ENCODE data around the gene FOXI1.
A peak's percentile ranks its signal among the peaks of the same experiment; 100 is the strongest.

The FOXI1 gene

DNA sequence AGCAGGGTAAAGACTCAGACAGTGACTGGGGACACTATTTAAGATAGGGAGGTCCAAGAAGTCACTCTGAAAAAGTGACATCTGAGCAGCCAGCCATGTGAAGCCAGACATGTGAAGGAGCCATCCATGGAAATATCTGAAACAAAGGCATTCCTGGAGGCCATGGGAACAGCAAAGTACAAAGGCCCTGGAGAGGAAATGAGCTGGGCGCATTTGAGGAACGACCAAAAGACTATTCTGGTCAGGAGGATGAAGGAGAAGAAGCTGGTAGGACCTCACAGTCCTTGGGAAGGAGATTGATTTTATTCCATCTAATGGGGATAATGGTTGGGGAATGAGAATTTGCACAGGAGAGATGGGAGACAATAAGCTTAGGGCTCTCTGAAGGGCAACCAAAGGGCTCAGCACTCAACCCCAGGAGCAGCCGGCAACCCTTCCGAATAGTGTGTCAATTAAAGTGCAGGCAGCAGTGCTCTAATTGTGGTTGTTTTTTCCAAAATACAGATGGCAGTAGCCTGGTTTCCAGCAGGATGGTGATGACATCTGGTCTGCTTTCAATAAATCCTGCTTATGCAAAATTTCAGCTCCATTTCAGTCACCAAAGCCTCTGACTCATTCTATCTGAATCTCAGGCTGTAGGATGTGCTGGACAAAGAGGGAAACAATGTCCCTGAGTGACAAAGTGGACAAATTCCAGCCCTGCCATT, 26.7 kb downstream of the FOXI1 start:
- no peak for DNase-seq

DNA sequence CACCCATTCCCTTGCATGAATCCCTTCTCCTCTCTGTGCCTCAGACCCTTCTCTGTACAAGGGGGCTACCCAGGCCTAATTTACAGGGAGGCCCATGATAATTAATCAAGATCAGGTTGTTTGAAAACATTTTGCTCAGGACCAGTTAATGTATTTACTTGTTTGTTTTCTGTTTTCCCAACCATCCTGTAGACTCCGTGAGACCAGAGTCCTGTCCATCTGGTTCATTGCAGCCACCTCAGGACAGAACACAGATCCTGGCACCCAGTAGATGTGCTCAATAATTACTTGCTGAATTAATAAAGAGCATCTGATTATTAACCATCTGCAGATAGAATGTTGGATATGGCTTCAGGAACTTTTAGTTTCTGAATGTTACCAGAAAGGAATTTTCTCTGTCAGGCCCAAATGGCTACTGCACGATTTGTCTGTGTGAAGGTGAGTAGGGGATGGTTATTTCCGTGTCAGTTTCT, 27.3 kb downstream of the FOXI1 start:
- no peak for DNase-seq

DNA sequence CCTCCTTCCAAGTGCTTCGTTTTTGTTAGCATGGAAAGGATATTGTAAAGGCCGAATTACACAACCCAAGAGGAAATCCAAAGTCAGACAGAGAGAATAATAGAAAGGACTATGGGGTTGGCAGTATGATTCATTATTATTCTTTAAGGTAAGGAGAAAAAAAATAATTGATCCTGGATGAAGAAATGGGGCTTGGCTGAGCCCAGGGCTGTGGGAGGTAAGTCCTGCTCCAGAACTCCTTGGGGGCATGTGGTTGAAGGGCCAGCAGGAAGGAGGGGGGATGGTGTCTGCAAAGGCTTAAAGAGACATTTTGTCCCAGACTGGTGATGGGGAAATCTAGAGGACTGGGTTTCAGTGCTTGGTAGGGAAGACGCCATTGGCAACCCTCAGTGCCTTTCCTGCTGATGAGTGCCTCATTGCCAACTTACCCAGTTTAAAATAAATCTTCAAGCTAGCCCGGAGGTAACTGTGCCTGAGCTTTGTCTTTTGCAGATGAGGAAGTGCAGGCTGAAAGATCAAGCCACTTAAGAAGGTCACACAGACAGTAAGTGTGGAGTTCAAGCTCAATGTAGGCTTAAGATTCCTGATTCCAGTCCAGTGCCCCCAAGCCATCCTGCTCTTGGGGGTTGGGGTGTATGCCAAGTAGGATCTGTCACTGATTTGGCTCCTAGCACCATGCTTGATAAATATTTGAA, 30.2 kb downstream of the FOXI1 start:
- no peak for DNase-seq

DNA sequence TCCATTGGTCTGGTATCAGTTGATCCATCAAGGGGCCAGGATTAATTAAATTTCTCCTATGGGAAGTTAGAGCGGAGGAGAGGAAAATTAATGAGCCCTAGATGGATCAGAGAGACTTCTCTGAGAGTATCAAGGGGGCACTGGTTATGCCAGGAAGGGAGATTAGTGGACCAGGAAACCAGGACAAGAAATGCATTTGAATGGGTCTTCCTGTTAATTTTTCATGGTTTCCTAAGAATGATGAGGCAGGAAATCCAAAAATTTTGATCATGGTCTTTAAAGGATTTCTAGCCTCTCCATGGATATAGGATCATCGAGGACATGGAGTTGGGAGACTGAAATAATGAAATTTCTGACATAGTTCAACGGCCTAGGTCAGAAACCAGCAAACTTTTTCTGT, 30.8 kb downstream of the FOXI1 start:
- no peak for DNase-seq

DNA sequence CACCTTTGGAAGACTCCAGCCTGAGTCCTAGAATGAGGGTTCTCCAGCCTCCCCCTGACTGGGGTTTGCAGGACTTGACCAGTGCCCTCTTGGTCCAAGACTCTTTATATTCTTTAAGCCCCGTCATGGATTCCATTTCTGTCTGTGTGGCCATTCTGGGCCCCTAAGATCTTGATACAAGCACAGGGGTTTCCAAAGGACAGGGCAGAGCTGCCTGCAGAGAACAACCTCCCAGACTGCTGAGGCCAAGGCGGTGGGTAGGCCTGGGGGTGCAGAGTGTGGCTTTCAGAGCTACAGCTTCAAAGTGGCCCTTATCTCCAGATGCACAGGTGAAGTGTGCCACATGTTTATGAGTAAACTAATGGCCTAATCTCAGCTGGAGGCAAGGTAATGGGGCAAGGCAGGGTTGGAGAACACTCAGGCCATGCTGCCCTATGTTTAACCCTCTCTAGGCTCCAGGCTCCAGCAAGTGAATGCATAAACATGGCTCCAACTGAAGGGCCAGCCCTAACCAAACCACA, 32.1 kb downstream of the FOXI1 start:
- DNase-seq: no peak

DNA sequence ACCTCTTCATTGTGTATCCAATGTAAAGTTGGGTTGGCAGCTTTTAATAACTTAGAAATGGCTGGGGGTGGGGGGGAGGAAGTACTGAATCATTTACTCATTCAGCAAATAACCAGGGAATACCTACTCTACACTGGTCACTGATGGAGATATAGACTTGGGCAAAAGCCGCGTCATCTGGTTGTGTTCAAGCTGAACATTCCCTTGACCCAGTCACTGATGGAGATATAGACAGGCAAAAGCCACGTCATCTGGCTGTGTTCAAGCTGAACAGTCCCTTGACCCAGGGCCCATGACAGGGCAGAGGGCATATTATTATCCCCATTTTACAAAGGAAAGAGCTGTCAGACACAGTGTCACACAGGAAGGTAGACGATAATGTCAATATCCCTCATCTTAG, 32.6 kb downstream of the FOXI1 start:
- DNase-seq: no peak

DNA sequence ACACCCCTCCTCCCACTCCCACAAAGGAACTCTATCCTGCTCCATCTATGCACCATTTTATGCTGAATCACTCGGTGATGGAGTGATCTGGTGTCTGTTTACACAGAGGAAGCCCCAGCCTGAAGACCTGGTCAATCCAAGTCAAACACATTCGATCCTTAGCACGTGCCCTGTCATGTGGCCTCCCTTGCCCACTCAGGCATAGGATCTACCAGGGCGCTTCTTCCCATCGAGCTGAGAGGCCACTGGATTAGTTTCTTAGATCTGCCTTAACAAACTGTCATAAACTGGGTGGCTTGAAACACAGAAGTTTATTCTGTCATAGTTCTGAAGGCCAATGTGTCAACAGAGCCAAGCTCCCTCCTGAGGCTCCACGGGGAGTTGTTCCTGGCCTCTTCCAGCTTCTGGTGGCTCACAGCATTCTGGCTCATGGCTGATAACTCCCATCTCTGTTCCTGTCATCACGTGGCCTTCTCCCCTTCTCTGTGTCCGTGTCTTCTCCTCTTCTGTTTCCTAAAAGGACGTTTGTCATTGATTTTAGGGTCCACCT, 34.2 kb downstream of the FOXI1 start:
- DNase-seq: no peak

DNA sequence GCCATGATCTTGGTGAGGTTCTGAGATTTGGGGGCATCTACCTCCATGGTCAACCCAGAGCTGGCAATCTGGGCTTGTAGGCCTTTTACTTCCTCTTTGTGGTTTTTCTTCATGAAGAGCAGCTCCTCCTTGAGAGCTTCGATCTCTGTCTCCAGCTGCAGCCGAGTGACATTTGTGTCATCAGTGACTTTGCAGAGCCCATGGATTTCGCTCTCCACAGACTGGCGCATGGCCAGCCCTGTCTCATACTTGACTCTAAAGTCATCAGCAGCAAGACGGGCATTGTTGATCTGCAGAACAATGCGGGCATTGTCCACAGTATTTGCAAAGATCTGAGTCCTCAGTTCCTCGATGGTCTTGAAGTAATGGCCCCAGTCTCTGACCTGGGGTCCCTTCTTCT, 35.5 kb downstream of the FOXI1 start:
- peak; percentile 17 to 44 for DNase-seq

DNA sequence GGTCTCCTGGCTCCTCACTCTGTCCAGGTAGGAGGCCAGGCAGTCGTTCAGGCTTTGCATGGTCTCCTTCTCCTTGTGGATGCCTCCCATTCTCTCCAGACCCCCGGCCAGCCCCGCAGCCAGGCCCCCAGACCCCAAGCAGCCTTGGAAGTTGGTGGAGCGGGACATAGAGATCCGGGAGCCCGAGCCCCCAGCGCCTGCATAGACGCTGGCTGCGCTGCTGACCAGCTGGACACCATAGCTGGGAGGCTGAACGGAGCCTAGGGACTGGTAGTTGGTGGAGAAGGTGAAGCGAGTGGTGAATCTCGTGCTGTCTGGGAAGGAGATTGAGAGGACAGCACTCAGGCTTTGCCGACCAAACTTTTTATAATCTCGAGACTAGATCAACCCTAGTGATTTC, 35.9 kb downstream of the FOXI1 start:
- no peak for DNase-seq

DNA sequence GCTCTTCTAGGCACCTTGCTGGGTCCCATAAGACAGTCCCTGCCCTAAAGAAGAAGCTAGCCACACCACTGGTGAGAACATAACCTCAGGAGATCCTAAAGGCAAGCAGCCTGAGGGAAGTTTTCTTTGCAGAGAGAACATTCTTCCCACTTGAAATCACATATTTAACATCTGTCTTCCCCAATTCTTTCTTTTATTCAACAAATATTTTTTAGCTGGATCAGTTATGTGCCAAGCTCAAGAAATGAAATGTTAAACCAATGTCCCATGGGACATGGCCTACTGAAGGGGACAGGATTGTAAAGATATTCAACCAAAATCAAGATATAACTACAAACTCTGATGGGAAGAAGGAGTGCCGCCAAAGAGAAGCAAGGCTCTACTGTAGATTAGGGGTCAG, 36.5 kb downstream of the FOXI1 start:
- no peak for DNase-seq

DNA sequence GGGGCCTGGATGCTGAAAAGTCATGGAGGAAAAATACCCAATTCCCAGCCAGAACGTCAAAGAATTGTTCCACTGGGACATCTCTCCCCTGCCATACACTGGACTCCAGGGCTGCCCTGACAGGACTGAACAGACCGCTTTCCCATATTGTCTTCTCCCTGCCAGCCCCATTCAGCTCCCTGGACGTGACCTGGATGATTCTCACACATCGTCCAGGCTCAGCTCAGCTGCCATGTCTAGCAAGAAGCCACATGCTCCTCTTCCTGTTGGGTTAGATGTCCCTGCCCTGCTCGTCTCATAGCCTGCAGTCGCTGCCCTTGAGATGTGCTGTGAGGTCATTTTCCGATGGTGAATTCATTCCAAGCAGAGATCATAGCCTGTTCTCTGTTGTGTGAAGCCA, 37.4 kb downstream of the FOXI1 start:
- DNase-seq: no peak

DNA sequence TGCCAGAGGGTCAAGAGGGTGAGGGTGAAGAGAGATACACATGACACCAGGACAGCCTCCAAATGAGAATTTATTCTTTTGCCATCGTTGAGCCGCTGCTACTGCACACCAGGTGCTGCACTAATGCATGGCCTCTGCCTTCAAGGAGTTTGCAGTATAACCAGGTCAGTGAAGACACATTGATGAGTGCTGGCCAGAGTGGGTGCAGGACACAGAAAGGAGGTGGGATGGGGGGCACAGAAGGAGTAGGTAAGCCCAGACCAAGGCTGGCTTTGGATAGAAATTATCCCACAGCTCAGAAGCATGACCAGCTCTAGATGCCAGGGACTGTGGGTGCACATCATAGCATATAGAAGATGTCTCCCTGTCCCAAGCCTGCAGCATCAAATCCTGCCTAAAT, 38.0 kb downstream of the FOXI1 start:
- no peak for DNase-seq

DNA sequence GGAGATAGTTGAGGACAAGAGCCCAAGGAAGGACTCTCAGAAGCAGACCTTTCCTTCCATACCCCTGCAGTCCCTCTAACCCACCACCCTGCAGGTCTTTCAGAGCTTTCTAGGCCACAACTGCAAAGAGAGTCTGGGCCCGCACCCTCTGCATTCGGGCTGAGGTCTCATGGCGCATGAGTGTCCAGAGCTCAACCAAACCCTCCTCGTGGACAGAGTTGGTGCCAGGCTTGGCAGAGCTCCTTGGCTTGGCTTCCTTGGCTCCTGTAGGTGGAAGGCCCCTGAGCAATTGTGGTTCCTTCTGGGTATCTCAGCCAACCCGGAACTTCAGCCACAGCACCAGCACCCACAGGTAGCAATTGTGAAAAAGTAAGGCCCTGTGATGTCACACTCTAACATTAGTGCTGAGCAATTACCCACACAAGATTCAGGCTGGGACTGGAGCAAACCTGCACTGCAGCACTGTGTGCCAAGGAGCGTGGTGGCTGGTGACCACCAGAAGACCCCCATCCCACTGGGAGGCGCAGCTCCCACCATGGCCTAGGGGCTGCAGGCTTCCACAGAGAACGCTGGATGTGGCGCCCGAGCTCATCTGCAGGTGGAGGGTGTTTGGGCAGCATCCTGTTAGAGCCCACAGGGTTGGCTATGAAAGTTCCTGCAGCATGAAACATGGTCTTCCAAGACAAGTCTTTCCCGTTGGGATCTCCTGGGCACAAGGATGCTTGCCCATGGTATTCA, 38.8 kb downstream of the FOXI1 start:
- no peak for DNase-seq

DNA sequence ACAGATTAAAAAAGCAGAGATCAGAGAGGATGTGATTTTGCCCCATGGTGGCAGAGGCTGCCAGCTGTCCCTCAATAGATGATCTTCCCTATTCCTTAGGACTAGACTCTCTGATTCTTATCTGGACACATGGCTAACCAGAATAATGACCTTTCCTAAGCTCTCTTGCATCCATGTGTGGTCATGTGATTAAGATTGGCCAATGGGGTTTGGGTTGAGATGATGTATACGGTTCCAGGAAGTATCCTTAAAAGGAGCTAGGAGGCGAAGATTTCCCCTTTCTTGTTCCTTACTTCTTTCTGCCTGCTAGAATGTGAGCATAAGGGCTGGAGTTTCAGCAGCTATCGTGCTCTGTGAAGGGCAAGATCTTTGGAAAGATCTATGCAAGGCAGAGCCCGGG, 39.8 kb downstream of the FOXI1 start:
- DNase-seq: no peak

DNA sequence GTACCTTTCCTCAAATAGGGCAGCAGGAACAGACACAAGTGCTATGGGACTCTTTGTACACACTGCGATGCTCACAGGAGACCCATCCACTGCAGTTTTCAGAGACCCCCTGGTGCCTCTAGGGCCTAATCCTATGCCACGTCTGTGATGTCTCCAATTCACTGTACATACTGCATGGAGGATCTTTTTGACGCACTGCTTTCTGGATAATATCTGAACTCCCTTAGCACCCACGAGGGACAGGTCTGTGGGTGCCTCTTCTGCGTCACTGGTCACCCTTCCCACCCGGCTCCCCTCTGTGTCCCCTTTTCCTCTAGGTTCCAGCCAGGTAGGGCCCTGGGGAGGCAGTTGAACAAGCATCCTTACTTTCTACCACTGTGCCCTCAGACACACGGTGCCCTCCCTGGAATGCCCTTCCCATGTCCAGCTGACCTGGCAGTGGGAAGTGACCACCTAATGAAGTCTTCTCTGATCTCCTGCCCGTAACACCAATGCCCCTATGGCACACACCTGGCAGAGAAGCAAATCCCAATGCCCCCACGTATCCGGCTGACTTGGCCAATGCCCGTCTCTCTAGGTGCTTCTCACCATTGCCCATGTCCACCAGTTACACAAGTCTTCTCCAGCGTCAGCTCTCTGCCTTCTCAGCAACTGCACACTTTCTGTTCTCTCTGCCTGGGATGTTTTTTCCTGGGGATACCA, 41.5 kb downstream of the FOXI1 start:
- no peak for DNase-seq

DNA sequence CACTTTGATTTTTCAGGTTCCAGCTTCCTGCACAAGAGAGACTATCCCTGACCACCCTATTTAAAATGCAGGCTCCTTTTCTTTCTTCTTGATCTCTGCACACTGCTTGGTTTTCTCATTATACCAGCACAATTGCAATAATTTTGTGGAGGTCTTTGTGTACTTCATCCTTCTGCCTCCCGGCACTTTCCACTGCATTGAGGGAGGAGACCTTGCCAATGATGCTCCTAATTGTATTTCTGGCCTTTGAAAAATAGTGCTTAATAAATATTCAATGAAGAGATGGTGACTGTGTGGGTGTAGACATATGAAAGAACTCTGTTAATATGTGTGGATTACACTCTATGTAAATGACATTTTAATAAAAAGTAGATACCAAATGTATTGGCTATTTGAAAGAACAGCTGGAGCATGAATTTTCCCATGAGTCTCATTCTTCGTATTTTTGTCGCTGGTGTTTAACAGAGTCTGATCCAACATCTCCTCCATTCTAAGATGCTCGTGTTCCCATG, 42.1 kb downstream of the FOXI1 start:
- no peak for DNase-seq

DNA sequence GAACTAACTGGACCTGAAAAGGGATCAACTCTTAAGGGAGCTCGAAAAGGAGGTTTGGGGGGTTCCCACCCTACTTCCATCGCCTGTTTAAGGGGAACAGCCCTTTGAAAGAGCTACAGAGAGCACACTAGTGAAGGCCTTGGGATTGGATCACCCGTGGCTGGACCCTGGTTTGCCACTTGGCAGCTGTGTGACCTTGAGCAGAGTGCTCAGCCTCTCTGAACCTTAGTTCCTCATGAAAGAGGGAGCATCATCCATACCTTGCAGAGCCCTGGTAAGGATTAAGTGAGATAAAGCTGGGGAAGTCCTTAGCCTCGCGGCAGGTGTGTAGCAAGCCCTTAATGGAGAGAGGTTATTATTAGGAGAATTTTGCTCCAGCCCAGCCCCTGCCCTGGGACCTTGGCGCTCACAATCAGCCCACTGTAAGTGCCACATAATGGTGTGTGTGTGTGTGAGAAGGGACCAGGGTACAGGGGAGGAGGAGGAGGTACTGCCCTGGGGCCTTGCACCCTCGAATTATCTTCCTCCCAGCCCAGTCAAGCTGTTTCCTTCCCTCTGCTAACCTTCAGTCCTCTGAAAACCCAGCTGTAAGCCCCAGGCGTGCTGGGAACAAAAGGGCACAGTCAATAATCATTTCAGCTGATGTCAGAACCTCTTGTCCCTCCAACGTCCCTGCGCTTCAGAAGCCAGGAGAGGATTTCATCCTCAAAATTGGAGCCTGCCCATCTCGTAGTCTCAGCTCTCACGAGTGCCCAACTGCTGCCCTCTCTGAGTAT, 42.9 kb downstream of the FOXI1 start:
- DNase-seq: no peak

DNA sequence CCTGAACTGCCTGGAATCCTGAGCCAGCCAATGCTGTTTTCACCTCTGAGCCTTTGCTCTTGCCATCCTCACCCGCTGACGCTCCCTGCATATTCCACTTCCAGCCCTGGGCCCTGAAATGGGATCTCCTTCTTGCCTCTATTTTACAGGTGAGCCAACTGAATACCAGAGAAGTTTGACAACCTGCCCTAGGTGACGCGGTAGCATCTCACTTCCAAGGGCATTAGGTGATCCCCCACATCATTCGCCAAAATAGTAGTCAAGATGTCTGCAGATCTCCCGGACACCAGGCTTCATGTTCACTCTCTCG, 43.5 kb downstream of the FOXI1 start:
- no peak for DNase-seq

DNA sequence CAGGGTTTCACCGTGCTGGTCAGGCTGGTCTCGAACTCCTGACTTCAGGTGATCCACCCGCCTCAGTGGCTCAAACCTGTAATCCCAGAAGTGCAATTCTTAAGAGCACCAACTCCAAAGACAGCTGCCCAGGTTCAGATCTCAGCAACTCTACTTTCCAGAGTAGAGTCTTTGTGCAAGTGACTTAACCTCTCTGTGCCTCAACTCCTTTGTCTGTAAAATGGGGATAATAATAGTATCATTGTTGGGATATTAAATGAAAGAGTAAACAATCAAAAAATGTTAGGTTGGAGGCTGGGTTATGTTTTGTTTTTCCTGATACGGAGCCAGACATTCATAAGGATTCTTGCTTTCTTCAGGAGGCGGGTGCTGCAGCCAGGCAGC, 45.0 kb downstream of the FOXI1 start:
- no peak for DNase-seq

DNA sequence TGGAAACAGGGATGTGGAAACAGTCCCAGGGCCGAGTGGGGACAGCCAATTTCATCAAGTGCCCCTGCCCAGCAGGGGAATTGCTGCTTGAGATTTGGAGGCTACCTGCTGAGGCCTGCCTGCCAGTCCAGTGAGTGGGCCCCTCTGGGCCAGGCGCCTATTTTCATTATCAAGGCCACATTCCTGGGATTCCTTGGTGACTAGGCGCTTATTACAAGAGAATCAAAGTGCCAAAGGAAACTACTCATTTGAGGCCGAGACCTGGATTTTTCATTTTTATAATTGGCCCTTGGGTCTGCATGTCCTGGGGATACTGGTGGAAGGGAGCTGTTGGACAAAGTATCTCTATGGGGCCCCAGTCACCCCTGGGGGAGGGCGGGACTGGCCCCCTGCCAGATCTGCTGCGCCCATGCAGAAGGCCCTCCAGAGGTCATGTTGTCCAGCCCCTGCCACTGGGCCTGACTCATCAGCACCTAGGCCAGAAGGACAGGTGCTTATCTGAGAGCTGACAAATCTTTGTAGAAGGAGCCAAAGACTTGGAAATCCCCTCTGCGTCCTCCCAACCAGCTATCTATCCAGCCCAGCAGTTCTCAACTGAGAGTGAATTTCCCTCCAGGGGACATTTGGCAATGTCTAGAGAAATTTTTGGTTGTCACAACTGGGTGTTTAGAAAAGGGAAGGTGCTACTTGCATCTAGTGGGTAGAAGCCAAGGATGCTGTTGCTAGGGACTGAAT, 45.6 kb downstream of the FOXI1 start:
- DNase-seq: no peak

DNA sequence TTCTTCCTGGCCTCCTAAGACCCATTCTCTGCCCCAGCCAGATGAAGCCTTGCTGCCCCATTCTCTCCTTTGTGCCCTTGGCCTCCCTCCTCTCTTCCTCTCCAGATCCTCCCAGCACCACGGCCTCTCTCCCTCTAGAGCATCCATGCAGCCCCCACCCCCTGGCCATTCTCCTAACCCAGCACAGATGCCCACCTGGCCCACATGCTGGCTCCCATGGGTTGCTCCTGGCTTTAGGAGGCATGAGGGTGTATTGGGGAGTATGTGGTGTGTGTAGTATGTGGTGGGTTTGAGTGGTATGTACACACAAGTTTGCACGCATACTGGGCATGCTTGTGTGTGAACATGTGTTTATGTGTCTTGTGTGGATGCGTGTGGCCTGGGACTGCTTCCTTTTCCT, 47.1 kb downstream of the FOXI1 start:
- DNase-seq: no peak

All from AML-193 (cell line).